Uterus (tissue), 2 donors: ENCODE measurements around the gene KIF3C.

Experiments used
- POLR2A ChIP-seq, 2 donors: fragments of 450-650 bp; IDR thresholded peaks; one replicate each; pipeline ENCODE4 v1.6.1; 2016; ENCODE audit warnings: antibody characterized with exemption in 2 of 2, mild to moderate bottlenecking in 1 of 2, moderate library complexity in 1 of 2
- TF ChIP-seq, protein P1 (sequence below), 4 experiments: fragments of 200-600 bp in 2 of 4; fragments of 450-650 bp in 2 of 4; sonication (generic) in 2 of 4; IDR thresholded peaks; one replicate each; pipeline ENCODE4 v1.5.1; 2016 to 2019; ENCODE audit warnings: antibody characterized with exemption in 4 of 4, mild to moderate bottlenecking in 2 of 4, moderate library complexity in 1 of 4

GRCh38 chr2:26002632-26003310 is 20.5 kb upstream of the KIF3C start:
- TF ChIP-seq, protein P1, sequence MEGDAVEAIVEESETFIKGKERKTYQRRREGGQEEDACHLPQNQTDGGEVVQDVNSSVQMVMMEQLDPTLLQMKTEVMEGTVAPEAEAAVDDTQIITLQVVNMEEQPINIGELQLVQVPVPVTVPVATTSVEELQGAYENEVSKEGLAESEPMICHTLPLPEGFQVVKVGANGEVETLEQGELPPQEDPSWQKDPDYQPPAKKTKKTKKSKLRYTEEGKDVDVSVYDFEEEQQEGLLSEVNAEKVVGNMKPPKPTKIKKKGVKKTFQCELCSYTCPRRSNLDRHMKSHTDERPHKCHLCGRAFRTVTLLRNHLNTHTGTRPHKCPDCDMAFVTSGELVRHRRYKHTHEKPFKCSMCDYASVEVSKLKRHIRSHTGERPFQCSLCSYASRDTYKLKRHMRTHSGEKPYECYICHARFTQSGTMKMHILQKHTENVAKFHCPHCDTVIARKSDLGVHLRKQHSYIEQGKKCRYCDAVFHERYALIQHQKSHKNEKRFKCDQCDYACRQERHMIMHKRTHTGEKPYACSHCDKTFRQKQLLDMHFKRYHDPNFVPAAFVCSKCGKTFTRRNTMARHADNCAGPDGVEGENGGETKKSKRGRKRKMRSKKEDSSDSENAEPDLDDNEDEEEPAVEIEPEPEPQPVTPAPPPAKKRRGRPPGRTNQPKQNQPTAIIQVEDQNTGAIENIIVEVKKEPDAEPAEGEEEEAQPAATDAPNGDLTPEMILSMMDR (IDR thresholded peaks at IDR 0.05), result no peak
- TF ChIP-seq POLR2A (IDR thresholded peaks at IDR 0.05), result no peak
